Progenitor cell of endocrine pancreas (in vitro differentiated cells): ENCODE measurements around the gene U2AF1L4. TPM values are rescaled to one million over a fixed set of nuclear protein-coding genes. Genes with fewer than 3 reads are reported as not detected.

Experiments used
- DNase-seq: peaks from one replicate; pipeline ENCODE4 v3.0.0; 2021; ENCODE audit warnings: low spot score; ENCODE audit not compliant: unreplicated experiment
- H3K27ac Mint-ChIP-seq: 2 replicates; pipeline ENCODE4 v1.8.0; 2021; ENCODE audit warnings: mild to moderate bottlenecking, moderate library complexity, mixed read lengths
- H3K27me3 Mint-ChIP-seq: 2 replicates; pipeline ENCODE4 v1.8.0; 2021; ENCODE audit warnings: mixed read lengths
- H3K36me3 Mint-ChIP-seq: 2 replicates; pipeline ENCODE4 v1.8.0; 2022; ENCODE audit warnings: mixed read lengths; ENCODE audit not compliant: insufficient read depth
- H3K4me1 Mint-ChIP-seq: 2 replicates; pipeline ENCODE4 v1.8.0; 2021; ENCODE audit warnings: low read depth, mixed read lengths
- H3K4me3 Mint-ChIP-seq: 2 replicates; pipeline ENCODE4 v1.8.0; 2021; ENCODE audit warnings: low read depth, mild to moderate bottlenecking, moderate library complexity, mixed read lengths
- H3K9me3 Mint-ChIP-seq: 2 replicates; pipeline ENCODE4 v1.8.0; 2021; ENCODE audit warnings: low read depth, mixed read lengths
- total RNA-seq: library from RNA; stranded (reverse); gene quantifications from 2 replicates; pipeline ENCODE4 v1.2.1, GENCODE V29; 2021
- TF ChIP-seq, protein P1 (sequence below): fragments of 200-600 bp; sonication (generic); IDR thresholded peaks from one replicate; pipeline ENCODE4 v1.5.0; 2021; ENCODE audit warnings: antibody characterized with exemption, mild to moderate bottlenecking; ENCODE audit not compliant: unreplicated experiment

U2AF1L4 gene
- total RNA-seq, 1 donor from 2014 or later: 37.4 TPM

DNA sequence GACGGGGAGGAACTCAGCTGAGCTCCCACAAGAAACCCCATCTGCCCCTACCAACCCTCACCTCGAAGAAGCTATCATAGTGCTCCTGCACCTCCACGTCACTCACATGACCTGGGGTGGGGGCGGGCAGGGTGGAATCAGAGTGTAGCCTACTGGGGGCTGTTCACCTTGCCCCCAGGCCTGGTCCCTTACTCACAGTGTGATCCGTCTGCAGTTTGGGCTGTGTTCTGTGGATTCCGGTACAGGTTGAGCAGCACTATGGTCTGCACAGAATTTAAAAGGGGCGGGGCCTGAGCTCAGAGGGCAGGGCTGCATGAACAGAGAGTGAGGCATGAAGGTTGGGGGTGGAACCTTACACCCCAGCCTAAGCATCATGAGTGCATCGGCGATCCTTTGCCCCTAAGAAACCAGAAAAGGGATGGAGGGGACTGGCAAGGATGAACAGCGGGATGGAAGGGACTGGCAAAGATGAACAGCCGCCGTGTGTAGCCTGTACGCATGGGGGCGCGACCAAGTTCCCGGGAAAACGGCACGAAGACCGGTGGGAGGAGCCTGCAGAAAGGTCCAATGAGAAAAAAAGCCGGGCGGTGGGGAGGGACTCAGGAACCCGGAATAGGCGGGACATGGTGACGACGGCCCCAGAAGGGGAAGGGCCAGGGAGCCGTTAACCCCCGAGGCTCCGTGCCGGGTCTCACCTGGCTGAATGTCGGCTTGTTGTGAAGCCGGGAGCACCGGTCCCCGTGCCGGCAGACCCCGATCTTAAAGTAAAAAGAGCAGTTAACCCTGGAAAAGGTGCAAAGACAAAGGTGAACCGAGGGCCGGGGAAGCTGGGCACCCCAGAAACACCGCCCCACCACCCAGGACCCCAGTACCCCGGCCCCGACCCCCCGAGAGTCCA lies 539 bp downstream of the U2AF1L4 start:
- Mint-ChIP-seq H3K4me1 (peaks cover 31% of the 10 kb centered on the region), H3K27me3 (no peaks in the 10 kb centered on the region), H3K36me3 (peaks cover 3% of the 10 kb centered on the region), H3K27ac (peak overlapping the region; percentile 100), H3K4me3 (peak overlapping the region; percentile 98), H3K9me3 (no peaks in the 10 kb centered on the region)
- TF ChIP-seq, protein P1, sequence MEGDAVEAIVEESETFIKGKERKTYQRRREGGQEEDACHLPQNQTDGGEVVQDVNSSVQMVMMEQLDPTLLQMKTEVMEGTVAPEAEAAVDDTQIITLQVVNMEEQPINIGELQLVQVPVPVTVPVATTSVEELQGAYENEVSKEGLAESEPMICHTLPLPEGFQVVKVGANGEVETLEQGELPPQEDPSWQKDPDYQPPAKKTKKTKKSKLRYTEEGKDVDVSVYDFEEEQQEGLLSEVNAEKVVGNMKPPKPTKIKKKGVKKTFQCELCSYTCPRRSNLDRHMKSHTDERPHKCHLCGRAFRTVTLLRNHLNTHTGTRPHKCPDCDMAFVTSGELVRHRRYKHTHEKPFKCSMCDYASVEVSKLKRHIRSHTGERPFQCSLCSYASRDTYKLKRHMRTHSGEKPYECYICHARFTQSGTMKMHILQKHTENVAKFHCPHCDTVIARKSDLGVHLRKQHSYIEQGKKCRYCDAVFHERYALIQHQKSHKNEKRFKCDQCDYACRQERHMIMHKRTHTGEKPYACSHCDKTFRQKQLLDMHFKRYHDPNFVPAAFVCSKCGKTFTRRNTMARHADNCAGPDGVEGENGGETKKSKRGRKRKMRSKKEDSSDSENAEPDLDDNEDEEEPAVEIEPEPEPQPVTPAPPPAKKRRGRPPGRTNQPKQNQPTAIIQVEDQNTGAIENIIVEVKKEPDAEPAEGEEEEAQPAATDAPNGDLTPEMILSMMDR: peak; percentile 48
- peak; percentile 88 for DNase-seq

DNA sequence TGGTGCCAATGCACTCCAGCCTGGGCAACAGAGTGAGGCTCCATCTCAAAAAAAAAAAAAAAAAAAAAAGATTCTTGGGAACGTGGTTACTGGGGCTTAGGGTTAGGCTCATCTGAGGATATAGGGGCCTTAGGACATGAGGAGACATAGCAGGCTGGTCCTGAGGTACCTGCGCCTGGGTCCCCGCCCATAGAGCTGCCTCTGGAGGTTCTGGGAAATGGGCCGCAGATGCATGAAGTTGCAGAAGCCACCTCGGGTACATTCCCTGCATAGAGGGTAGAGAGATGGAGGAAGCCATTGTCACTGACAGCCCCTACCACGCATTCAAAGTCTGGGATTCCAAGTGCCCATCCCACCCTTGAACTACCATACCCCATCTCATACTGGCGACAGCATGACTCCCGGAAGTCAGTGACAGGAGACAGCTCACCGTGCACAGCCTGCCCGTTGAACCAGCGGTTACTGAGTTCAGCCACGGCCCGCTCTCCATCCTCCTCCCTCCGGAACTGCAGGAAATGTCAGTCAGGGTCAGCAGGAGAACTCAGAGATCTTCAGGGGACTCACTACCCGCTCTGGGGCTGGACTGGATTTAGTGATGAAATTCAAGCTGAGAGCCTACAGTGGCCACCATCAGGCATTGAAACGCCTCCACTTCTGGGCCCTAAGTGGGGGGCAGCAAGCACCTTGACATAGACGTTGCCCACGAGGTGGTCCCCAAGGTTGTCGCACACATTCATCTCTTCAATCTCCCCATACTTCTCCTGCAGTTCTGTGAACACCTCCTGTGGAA lies 1.4 kb downstream of the U2AF1L4 start:
- H3K27me3 Mint-ChIP-seq: no peaks in the 10 kb centered on the region
- peaks cover 28% of the 10 kb centered on the region for H3K4me1 Mint-ChIP-seq
- TF ChIP-seq, protein P1: no peak
- H3K36me3 Mint-ChIP-seq: peaks cover 3% of the 10 kb centered on the region
- H3K27ac Mint-ChIP-seq: peak overlapping the region; percentile 100
- no peaks in the 10 kb centered on the region for H3K9me3 Mint-ChIP-seq
- peak overlapping the region; percentile 98 for H3K4me3 Mint-ChIP-seq
- no peak for DNase-seq

DNA sequence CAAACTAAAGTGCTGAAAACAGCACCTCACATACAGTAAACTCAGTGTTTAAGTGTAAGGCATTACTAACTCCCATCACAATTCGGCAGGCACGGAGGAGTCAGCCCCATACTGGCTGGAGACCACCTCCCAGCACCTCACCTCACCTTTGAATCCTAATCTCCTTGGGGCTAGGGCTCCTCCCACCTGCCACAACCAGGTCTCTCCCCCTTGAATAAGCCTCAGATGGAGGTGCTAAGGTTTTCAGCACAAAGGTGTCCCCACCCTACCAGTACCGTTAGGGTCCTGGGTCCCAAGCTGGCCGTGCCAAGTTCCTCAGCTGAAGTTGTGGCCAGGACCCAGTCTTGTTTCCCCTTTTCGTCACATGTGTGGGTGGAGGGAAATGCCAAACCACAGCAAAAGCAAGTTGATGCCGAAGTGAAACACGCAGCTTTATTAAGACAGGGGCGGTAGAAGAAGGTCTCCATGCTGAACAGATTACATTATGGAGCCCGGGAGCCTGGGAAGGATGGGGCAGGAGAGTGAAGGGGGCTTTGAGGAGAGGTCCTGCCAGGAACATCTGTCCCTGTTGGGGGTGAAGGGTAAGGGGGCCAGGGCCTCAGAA lies 3.0 kb downstream of the U2AF1L4 start, which contains the start of gene IGFLR1:
Gene IGFLR1, minus strand, starts transcription at position 332 of the 604 bp plus-strand sequence. CDS start 1,272 bp downstream, outside the sequence.
- DNase-seq: no peak
- no peaks in the 10 kb centered on the region for H3K27me3 Mint-ChIP-seq

DNA sequence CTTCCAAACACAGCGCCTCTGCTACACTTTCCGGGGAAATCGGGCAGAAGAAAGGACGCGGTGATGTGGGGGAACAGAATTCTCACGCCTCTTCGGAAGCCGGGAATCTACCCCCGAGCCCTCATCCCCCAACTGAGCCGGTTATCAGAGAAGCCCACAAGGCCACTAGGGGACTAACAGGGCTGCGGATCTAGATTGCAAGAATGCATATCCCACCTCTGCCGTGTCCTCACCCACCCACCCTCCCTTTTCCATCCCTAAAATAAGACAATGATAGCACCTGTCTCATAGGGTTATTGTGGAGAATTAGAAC lies 4.1 kb downstream of the U2AF1L4 start:
- TF ChIP-seq, protein P1: peak; percentile 19
- peak overlapping the region; percentile 76 for H3K4me3 Mint-ChIP-seq
- H3K27ac Mint-ChIP-seq: peak overlapping the region; percentile 98
- no peaks in the 10 kb centered on the region for H3K9me3 Mint-ChIP-seq
- H3K4me1 Mint-ChIP-seq: peaks cover 14% of the 10 kb centered on the region
- H3K36me3 Mint-ChIP-seq: peaks cover 7% of the 10 kb centered on the region
- no peak for DNase-seq
- no peaks in the 10 kb centered on the region for H3K27me3 Mint-ChIP-seq

More for the DNA sequence above, 3.0 kb downstream of the U2AF1L4 start, which contains the start of gene IGFLR1:
- Mint-ChIP-seq H3K4me1 (peaks cover 19% of the 10 kb centered on the region), H3K4me3 (peak within 1 kb of the TSS; percentile 44), H3K36me3 (peaks cover 4% of the 10 kb centered on the region), H3K27ac (peak within 1 kb of the TSS; percentile 31), H3K9me3 (no peaks in the 10 kb centered on the region)
- TF ChIP-seq, protein P1: no peak
